Endothelial cell of umbilical vein (primary cell): ENCODE results near the gene GALNT10. TPM values are rescaled to one million over a fixed set of nuclear protein-coding genes. Genes with fewer than 3 reads are reported as not detected.

Experiments used
- BruUV-seq: library from RNA; stranded (reverse); fragments of 400-500 nt; replicated peaks from 2 replicates; lab custom pipeline; 2021; lab: Mats Ljungman, UMichigan
- CTCF ChIA-PET: fragments of 300-600, 350-600 bp; sonication (Branson Sonifier 250); formaldehyde crosslinking; loops from one replicate; lab custom pipeline; 2021; ENCODE audit warnings: antibody characterized with exemption, inconsistent platforms; lab: Charles Lee
- POLR2A ChIA-PET: fragments of 300-600, 350-600 bp; sonication (Branson Sonifier 250); formaldehyde crosslinking; loops from one replicate; lab custom pipeline; 2021; ENCODE audit warnings: antibody characterized with exemption, inconsistent platforms; lab: Charles Lee
- DNase-seq: peaks from one replicate; pipeline ENCODE4 v3.0.0-alpha.2; 2011; ENCODE audit warnings: low read depth, low spot score
- FAIRE-seq: peaks from 2 replicates; lab custom pipeline; 2011; peaks lifted over from hg19 to GRCh38; lab: Jason Lieb, UNC
- H2AFZ ChIP-seq: 2 replicates; pipeline ENCODE4 v1.6.0; 2012; ENCODE audit warnings: low read depth, low read length, control low read depth, inconsistent platforms
- H3K27ac ChIP-seq: 2 replicates; pipeline ENCODE4 v1.5.1; 2011; ENCODE audit warnings: low read depth, mild to moderate bottlenecking, control low read depth, low read length, moderate library complexity; ENCODE audit not compliant: insufficient read depth
- H3K27me3 ChIP-seq, 2 experiments: 2 replicates each; pipeline versions ENCODE4 v1.6.0 to v1.6.1; 2011; ENCODE audit warnings: low read length in 2 of 2, mixed read lengths in 1 of 2; ENCODE audit not compliant: control insufficient read depth in 2 of 2, insufficient read depth in 2 of 2
- H3K36me3 ChIP-seq, 2 experiments: 2 replicates in 1 of 2; 3 replicates in 1 of 2; pipeline ENCODE4 v1.5.1; 2011; ENCODE audit warnings: low read length in 2 of 2, mild to moderate bottlenecking in 1 of 2, moderate library complexity in 1 of 2; ENCODE audit not compliant: control insufficient read depth in 2 of 2, insufficient read depth in 2 of 2; ENCODE audit errors: extremely low read depth in 1 of 2
- H3K4me1 ChIP-seq: 3 replicates; pipeline ENCODE4 v1.5.1; 2011; ENCODE audit warnings: mild to moderate bottlenecking, low read length; ENCODE audit not compliant: control insufficient read depth, insufficient read depth; ENCODE audit errors: extremely low read depth
- H3K4me2 ChIP-seq: 2 replicates; pipeline ENCODE4 v1.6.1; 2011; ENCODE audit warnings: low read length, control low read depth, mixed read lengths; ENCODE audit not compliant: insufficient read depth
- H3K4me3 ChIP-seq, 3 experiments: fragments of 200-600 bp in 1 of 3; sonication (generic), shearing (Covaris generic) in 1 of 3; replicated peaks in 1 of 3; 2 replicates each; pipeline ENCODE4 v1.5.1; 2011 to 2016; ENCODE audit warnings: control low read depth in 3 of 3, low read length in 3 of 3, mild to moderate bottlenecking in 2 of 3, inconsistent platforms in 1 of 3, low read depth in 1 of 3, moderate library complexity in 1 of 3; ENCODE audit not compliant: insufficient read depth in 1 of 3
- H3K79me2 ChIP-seq: 2 replicates; pipeline ENCODE4 v1.6.0; 2012; ENCODE audit warnings: low read length, inconsistent platforms; ENCODE audit not compliant: control insufficient read depth, insufficient read depth
- H3K9ac ChIP-seq: replicated peaks from 2 replicates; pipeline ENCODE3; 2011; ENCODE audit warnings: low read length, control low read depth; ENCODE audit not compliant: insufficient read depth; ENCODE audit errors: extremely low read depth
- H3K9me1 ChIP-seq: replicated peaks from 3 replicates; pipeline ENCODE4 v1.6.0; 2011; ENCODE audit warnings: mild to moderate bottlenecking, low read length; ENCODE audit not compliant: control insufficient read depth, insufficient read depth; ENCODE audit errors: extremely low read depth
- H3K9me3 ChIP-seq: replicated peaks from 2 replicates; pipeline ENCODE4 v1.5.1; 2012; ENCODE audit warnings: low read length, inconsistent platforms; ENCODE audit not compliant: control insufficient read depth, insufficient read depth
- H4K20me1 ChIP-seq: replicated peaks from 2 replicates; pipeline ENCODE3; 2011; ENCODE audit warnings: mild to moderate bottlenecking, low read length; ENCODE audit not compliant: control insufficient read depth, insufficient read depth; ENCODE audit errors: extremely low read depth
- CTCF ChIP-seq, 2 donors: IDR thresholded peaks; 1 replicate in 1 of 2; 2 replicates in 1 of 2; pipeline ENCODE4 v1.5.1; 2011; ENCODE audit warnings: low read length in 2 of 2, mild to moderate bottlenecking in 2 of 2, moderate library complexity in 2 of 2, control low read depth in 1 of 2, inconsistent platforms in 1 of 2, low read depth in 1 of 2; ENCODE audit not compliant: insufficient read depth in 1 of 2; ENCODE audit errors: extremely low read depth in 1 of 2
- EZH2 ChIP-seq: IDR thresholded peaks from 2 replicates; pipeline ENCODE4 v1.6.1; 2012; ENCODE audit warnings: borderline replicate concordance, low read depth, mild to moderate bottlenecking, moderate library complexity, low read length, inconsistent platforms; ENCODE audit not compliant: severe bottlenecking
- FOS ChIP-seq: IDR thresholded peaks from 2 replicates; pipeline ENCODE4 v1.6.1; 2011; ENCODE audit warnings: mild to moderate bottlenecking, low read length, moderate library complexity, borderline replicate concordance; ENCODE audit not compliant: insufficient read depth
- GATA2 ChIP-seq: IDR thresholded peaks from 2 replicates; pipeline ENCODE4 v1.7.0; 2011; ENCODE audit warnings: low read depth, mild to moderate bottlenecking, moderate library complexity, mixed read lengths, low read length; ENCODE audit not compliant: insufficient read length, insufficient read depth
- JUN ChIP-seq: IDR thresholded peaks from 2 replicates; pipeline ENCODE4 v1.6.1; 2011; ENCODE audit warnings: borderline replicate concordance, low read depth; ENCODE audit not compliant: insufficient read length, insufficient read depth
- MAX ChIP-seq: IDR thresholded peaks from 2 replicates; pipeline ENCODE4 v1.6.1; 2011; ENCODE audit not compliant: insufficient read depth, insufficient read length
- MYC ChIP-seq: IDR thresholded peaks from one replicate; pipeline ENCODE4 v1.6.1; 2011; ENCODE audit warnings: mild to moderate bottlenecking, low read depth, low read length
- POLR2A ChIP-seq: IDR thresholded peaks from 2 replicates; pipeline ENCODE4 v1.6.1; 2012; ENCODE audit warnings: low read depth, mild to moderate bottlenecking, control low read depth, low read length
- POLR2AphosphoS5 ChIP-seq: IDR thresholded peaks from 2 replicates; pipeline ENCODE4 v1.6.1; 2012; ENCODE audit warnings: low read depth, mild to moderate bottlenecking, control low read depth, low read length, moderate library complexity; ENCODE audit not compliant: insufficient read depth
- dilution Hi-C: fragments of 300-500 bp; cut with MboI; formaldehyde crosslinking; loops from one replicate; pipeline ENCODE4 v1.15.0; 2019; ENCODE audit warnings: low sequenced_read_pairs; ENCODE audit not compliant: extremely low pct_ligation_motif_present
- intact Hi-C: fragments of 100-400 bp; cut with micrococcal nuclease; formaldehyde crosslinking; loops from one replicate; pipeline ENCODE4 v1.10.0; 2022
- polyA plus RNA-seq, 4 experiments: library from polyadenylated mRNA; depleted of rRNA in 3 of 4; stranded (reverse) in 3 of 4; unstranded in 1 of 4; fragments of >200 nt; gene quantifications; 2 replicates each; pipeline versions ENCODE4 v1.2.1 to v1.2.3, GENCODE V29; 2011 to 2012; ENCODE audit warnings: missing spikeins in 1 of 4
- total RNA-seq: library from RNA; stranded (reverse); gene quantifications from 2 replicates; pipeline ENCODE4 v1.2.3, GENCODE V29; 2021

Gene GALNT10
- total and polyA plus RNA-seq, 2 donors (not counting 3 experiments of a cell fraction or from before 2014, with no cell fraction given), result 70.2 to 77.6 TPM

GRCh38 chr5:154346427-154346826 lies 155.9 kb downstream of the GALNT10 start:
- Histone ChIP-seq H3K9me1 (no peaks in the 10 kb centered on the region), H3K4me3 (no peak overlapping the region), H4K20me1 (no peaks in the 10 kb centered on the region), H3K36me3 (no peaks in the 10 kb centered on the region), H3K79me2 (no peaks in the 10 kb centered on the region), H3K27ac (no peak overlapping the region), H3K27me3 (no peaks in the 10 kb centered on the region), H2AFZ (no peak overlapping the region), H3K9ac (no peak overlapping the region), H3K4me2 (no peak overlapping the region), H3K9me3 (no peaks in the 10 kb centered on the region), H3K4me1 (peaks cover under 1% of the 10 kb centered on the region)
- intact Hi-C loops, result loop anchor here (2.0 kb wide), 1 partner anchor 60 kb away; no protein-coding TSS in a partner anchor
- no peak for DNase-seq
- dilution Hi-C loops, result no loop called here
- no peak for FAIRE-seq
- no TSS peak for BruUV-seq
- TF ChIP-seq EZH2 (no peak), MYC (no peak), JUN (no peak), POLR2AphosphoS5 (no peak), CTCF (IDR thresholded peaks at IDR 0.05; ENCODE audit: extremely low read depth in 1 of 2, insufficient read depth in 1 of 2, low read depth in 1 of 2, low read length in 2 of 2) (no peak), FOS (no peak), GATA2 (no peak), MAX (no peak), POLR2A (no peak)
- CTCF ChIA-PET, result interaction anchor here (1.5 kb wide), 1 partner anchor 149 kb away, joined by 6 read pairs; no protein-coding TSS in a partner anchor
- POLR2A ChIA-PET, result no interaction called here
